HEK293 (cell line): Measurements from ENCODE around the gene NAV2.

Experiments
- CTCF ChIA-PET: fragments of 350-600 bp; formaldehyde crosslinking; extraction: SDS; loops from one replicate; lab custom pipeline; 2021; ENCODE audit warnings: antibody characterized with exemption; lab: Yijun Ruan, JAX
- POLR2A ChIA-PET: fragments of 300-600 bp; formaldehyde crosslinking; extraction: SDS; loops from one replicate; lab custom pipeline; 2020; ENCODE audit warnings: antibody characterized with exemption, inconsistent platforms; lab: Yijun Ruan, JAX
- H3K27ac ChIP-seq: fragments of 200-500 bp; sonication (Bioruptor generic); 2 replicates; pipeline ENCODE4 v1.5.1; 2014; ENCODE audit warnings: low read depth, low read length, control low read depth, inconsistent platforms; ENCODE audit errors: extremely low read depth
- H3K36me3 ChIP-seq, 2 experiments: fragments of 200-500 bp in 1 of 2; sonication (Bioruptor generic) in 1 of 2; 1 replicate in 1 of 2; 2 replicates in 1 of 2; pipeline ENCODE4 v1.5.1; 2014 to 2017; ENCODE audit warnings: inconsistent platforms in 2 of 2, low read length in 2 of 2; ENCODE audit not compliant: control insufficient read depth in 2 of 2, insufficient read depth in 1 of 2
- H3K4me1 ChIP-seq: fragments of 200-500 bp; sonication (Bioruptor generic); 2 replicates; pipeline ENCODE4 v1.5.1; 2014; ENCODE audit warnings: mild to moderate bottlenecking, low read length, inconsistent platforms; ENCODE audit not compliant: control insufficient read depth, insufficient read depth
- H3K4me3 ChIP-seq: 2 replicates; pipeline ENCODE4 v1.5.1; 2011; ENCODE audit warnings: low read depth, mild to moderate bottlenecking, control low read depth, low read length, moderate library complexity
- H3K9me3 ChIP-seq: fragments of 200-500 bp; sonication (Bioruptor generic); 2 replicates; pipeline ENCODE4 v1.5.1; 2014; ENCODE audit warnings: low read depth, low read length, inconsistent platforms; ENCODE audit not compliant: control insufficient read depth, insufficient read depth
- FEZF1 ChIP-seq: fragments of 450-650 bp; formaldehyde crosslinking; IDR thresholded peaks from 2 replicates; pipeline ENCODE4 v1.5.1; 2016; ENCODE audit warnings: missing biosample characterization, missing genetic modification characterization
- HOXC10 ChIP-seq: sonication (generic); formaldehyde crosslinking; IDR thresholded peaks from 2 replicates; pipeline ENCODE4 v1.8.1; 2023; ENCODE audit warnings: mild to moderate bottlenecking, missing genetic modification reagents
- KLF9 ChIP-seq: fragments of 450-650 bp; formaldehyde crosslinking; IDR thresholded peaks from 2 replicates; pipeline ENCODE4 v1.5.1; 2016; ENCODE audit warnings: missing biosample characterization, missing genetic modification characterization, low read depth
- MYNN ChIP-seq: fragments of 450-650 bp; formaldehyde crosslinking; IDR thresholded peaks from 2 replicates; pipeline ENCODE4 v1.5.1; 2016; ENCODE audit warnings: missing biosample characterization, missing genetic modification characterization, borderline replicate concordance
- REPIN1 ChIP-seq: fragments of 450-650 bp; formaldehyde crosslinking; IDR thresholded peaks from 2 replicates; pipeline ENCODE4 v1.5.1; 2017; ENCODE audit warnings: missing biosample characterization, missing genetic modification characterization, low read depth
- WT1 ChIP-seq: fragments of 450-650 bp; formaldehyde crosslinking; IDR thresholded peaks from 2 replicates; pipeline ENCODE4 v1.5.1; 2016; ENCODE audit warnings: missing biosample characterization, missing genetic modification characterization
- ZFHX2 ChIP-seq: fragments of 450-650 bp; formaldehyde crosslinking; conservative IDR thresholded peaks from 2 replicates; pipeline ENCODE4 v1.5.1; 2016; ENCODE audit warnings: missing biosample characterization, missing genetic modification characterization
- ZIC2 ChIP-seq: fragments of 450-650 bp; formaldehyde crosslinking; IDR thresholded peaks from 2 replicates; pipeline ENCODE4 v1.5.1; 2016; ENCODE audit warnings: missing biosample characterization, missing genetic modification characterization
- ZNF175 ChIP-seq: fragments of 450-650 bp; formaldehyde crosslinking; IDR thresholded peaks from 2 replicates; pipeline ENCODE4 v1.5.1; 2016; ENCODE audit warnings: missing biosample characterization, missing genetic modification characterization
- ZNF560 ChIP-seq: fragments of 450-650 bp; formaldehyde crosslinking; IDR thresholded peaks from 2 replicates; pipeline ENCODE4 v1.5.1; 2017; ENCODE audit warnings: missing biosample characterization, missing genetic modification characterization, borderline replicate concordance
- ZNF623 ChIP-seq: fragments of 450-650 bp; formaldehyde crosslinking; IDR thresholded peaks from 2 replicates; pipeline ENCODE4 v1.5.1; 2016; ENCODE audit warnings: missing biosample characterization, missing genetic modification characterization
- ZNF837 ChIP-seq: fragments of 450-650 bp; formaldehyde crosslinking; IDR thresholded peaks from 2 replicates; pipeline ENCODE4 v1.5.1; 2016; ENCODE audit warnings: missing biosample characterization, missing genetic modification characterization
- TF ChIP-seq, protein P1 (sequence below): fragments of 450-650 bp; formaldehyde crosslinking; IDR thresholded peaks from 2 replicates; pipeline ENCODE4 v1.5.1; 2016; ENCODE audit warnings: missing biosample characterization, missing genetic modification characterization
- TF ChIP-seq, protein P2 (sequence below): fragments of 450-650 bp; formaldehyde crosslinking; IDR thresholded peaks from 2 replicates; pipeline ENCODE4 v1.5.1; 2016; ENCODE audit warnings: missing biosample characterization, missing genetic modification characterization

Gene NAV2

DNA sequence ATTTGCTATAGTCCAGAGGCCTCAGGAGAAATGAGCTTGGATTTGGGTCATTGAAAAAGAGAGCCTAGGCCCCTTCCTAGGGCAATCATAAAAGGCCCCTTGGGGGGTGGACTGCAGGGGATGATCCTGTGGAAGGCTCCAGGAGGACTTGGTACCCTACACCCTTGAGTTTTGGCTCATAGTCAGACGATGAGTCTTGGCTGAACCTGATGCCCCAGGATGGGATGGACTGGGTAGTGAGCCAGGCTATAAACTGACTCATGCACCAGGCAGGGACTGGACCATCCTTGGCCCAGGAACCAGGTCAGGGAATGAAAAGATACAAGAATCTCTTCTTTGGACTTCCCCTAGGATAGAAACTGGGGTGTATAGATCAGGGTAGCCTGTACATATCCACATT, 54.2 kb downstream of the NAV2 start:
- Histone ChIP-seq H3K4me3 (no peak overlapping the region), H3K9me3 (no peaks in the 10 kb centered on the region), H3K4me1 (peaks cover 7% of the 10 kb centered on the region; the same call in 1 of the 2 replicates), H3K36me3 (no peaks in the 10 kb centered on the region), H3K27ac (no peak overlapping the region)
- ChIA-PET POLR2A (interaction anchor here (0.8 kb wide), 1 partner anchor 11 kb away, joined by 3 read pairs; no protein-coding TSS in a partner anchor), CTCF (interaction anchor here (0.7 to 1.0 kb wide), 4 partner anchors 25 to 443 kb away, joined by 3 to 4 read pairs (median 3); no protein-coding TSS in a partner anchor)
- TF ChIP-seq, protein P1, sequence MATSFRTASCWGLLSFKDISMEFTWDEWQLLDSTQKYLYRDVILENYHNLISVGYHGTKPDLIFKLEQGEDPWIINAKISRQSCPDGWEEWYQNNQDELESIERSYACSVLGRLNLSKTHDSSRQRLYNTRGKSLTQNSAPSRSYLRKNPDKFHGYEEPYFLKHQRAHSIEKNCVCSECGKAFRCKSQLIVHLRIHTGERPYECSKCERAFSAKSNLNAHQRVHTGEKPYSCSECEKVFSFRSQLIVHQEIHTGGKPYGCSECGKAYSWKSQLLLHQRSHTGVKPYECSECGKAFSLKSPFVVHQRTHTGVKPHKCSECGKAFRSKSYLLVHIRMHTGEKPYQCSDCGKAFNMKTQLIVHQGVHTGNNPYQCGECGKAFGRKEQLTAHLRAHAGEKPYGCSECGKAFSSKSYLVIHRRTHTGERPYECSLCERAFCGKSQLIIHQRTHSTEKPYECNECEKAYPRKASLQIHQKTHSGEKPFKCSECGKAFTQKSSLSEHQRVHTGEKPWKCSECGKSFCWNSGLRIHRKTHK = no peak
- TF ChIP-seq ZNF175 (tag by site-specific recombination) = no peak
- no peak for TF ChIP-seq ZNF623 (tag by site-specific recombination)
- TF ChIP-seq ZNF560 (tag by site-specific recombination) = no peak
- TF ChIP-seq ZFHX2 (tag by site-specific recombination) = no peak

DNA sequence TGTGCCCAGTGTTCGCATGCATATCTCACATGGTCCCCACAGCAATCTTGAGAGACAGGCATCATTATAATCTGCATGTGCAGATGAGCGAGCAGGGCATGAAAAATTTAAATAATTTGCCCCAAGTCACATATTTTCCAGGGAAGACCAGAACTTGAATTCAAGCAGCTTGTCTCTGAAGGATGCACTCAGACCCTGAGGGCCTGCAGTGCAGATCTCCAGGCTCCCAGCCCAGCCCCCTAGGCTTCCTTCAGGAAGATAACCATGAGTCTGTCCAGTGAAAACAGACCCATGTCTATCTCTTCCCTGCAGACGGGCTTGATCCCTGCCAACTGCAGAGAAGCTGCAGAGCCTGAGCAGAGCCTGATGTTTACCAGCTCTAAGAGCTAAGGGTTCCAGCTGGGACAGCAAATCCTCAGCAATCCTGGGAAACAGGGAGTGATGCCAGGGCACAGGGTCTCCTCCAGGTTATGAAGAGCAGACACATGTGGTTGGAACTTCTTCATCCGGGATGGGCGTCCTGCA, 55.1 kb downstream of the NAV2 start:
- no peak overlapping the region for H3K27ac ChIP-seq
- H3K4me3 ChIP-seq = no peak overlapping the region
- no peaks in the 10 kb centered on the region for H3K36me3 ChIP-seq
- ChIA-PET CTCF (no interaction called here), POLR2A (no interaction called here)
- no peaks in the 10 kb centered on the region for H3K9me3 ChIP-seq
- TF ChIP-seq HOXC10 = no peak
- no peak for TF ChIP-seq ZIC2 (tag by site-specific recombination)
- TF ChIP-seq, protein P2, sequence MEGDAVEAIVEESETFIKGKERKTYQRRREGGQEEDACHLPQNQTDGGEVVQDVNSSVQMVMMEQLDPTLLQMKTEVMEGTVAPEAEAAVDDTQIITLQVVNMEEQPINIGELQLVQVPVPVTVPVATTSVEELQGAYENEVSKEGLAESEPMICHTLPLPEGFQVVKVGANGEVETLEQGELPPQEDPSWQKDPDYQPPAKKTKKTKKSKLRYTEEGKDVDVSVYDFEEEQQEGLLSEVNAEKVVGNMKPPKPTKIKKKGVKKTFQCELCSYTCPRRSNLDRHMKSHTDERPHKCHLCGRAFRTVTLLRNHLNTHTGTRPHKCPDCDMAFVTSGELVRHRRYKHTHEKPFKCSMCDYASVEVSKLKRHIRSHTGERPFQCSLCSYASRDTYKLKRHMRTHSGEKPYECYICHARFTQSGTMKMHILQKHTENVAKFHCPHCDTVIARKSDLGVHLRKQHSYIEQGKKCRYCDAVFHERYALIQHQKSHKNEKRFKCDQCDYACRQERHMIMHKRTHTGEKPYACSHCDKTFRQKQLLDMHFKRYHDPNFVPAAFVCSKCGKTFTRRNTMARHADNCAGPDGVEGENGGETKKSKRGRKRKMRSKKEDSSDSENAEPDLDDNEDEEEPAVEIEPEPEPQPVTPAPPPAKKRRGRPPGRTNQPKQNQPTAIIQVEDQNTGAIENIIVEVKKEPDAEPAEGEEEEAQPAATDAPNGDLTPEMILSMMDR (tag by site-specific recombination) = no peak
- TF ChIP-seq REPIN1 (tag by site-specific recombination) = no peak
- no peak for TF ChIP-seq ZNF175 (tag by site-specific recombination)
- peaks cover 7% of the 10 kb centered on the region; the same call in 1 of the 2 replicates for H3K4me1 ChIP-seq

DNA sequence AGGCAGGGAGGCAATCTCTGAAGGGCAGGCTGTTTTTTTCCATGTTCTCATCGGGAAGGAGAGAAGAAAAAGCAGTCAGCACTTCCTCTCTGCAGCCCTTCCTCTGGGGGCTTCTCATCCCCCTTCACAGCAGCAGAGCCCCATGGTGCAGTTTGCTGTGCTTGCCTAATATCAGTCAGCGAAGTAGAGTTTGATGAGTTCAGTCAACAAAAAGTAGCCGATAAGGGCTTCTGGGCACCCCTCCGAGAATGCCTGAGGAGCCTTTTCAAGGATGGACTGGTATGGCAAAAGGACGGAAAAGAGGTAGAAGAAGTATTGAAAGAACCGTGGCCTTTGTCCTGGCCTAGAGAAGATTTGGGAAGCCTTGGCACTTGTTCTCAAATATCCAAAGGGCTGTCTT, 55.6 kb downstream of the NAV2 start:
- Histone ChIP-seq H3K27ac (no peak overlapping the region), H3K9me3 (no peaks in the 10 kb centered on the region), H3K4me3 (no peak overlapping the region), H3K36me3 (no peaks in the 10 kb centered on the region), H3K4me1 (peaks cover 7% of the 10 kb centered on the region; the same call in 1 of the 2 replicates)
- no peak for TF ChIP-seq MYNN (tag by site-specific recombination)
- CTCF ChIA-PET = no interaction called here
- POLR2A ChIA-PET = interaction anchor here (1.1 kb wide), 1 partner anchor 9 kb away, joined by 3 read pairs; no protein-coding TSS in a partner anchor

DNA sequence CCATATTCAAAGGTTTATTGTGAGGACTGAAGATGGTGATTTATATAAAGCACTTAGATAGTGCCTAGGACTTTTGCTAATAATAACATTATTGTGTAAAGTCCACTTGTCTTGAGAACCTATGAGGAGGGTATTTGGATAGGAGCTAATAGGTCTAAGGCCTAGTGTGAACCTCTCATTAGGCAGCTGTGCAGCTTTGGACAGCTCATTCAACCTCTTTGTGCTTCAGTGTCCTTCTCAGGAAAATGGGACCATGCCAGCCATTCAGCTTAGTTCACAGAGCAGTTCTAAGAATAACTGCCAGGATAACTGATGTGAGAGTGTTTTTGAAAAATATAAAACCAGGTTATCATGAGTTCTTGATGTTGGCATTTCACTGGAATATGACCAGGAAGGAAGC, 56.2 kb downstream of the NAV2 start:
- ChIA-PET CTCF (interaction anchor here (0.6 to 0.9 kb wide), 2 partner anchors 15 to 30 kb away, joined by 3 to 4 read pairs; no protein-coding TSS in a partner anchor), POLR2A (interaction anchor here (1.1 kb wide), 1 partner anchor 8 kb away, joined by 3 read pairs; no protein-coding TSS in a partner anchor)
- H3K27ac ChIP-seq = no peak overlapping the region
- H3K4me1 ChIP-seq = peaks cover 7% of the 10 kb centered on the region; the same call in 1 of the 2 replicates
- no peaks in the 10 kb centered on the region for H3K36me3 ChIP-seq
- no peaks in the 10 kb centered on the region for H3K9me3 ChIP-seq
- no peak overlapping the region for H3K4me3 ChIP-seq
- TF ChIP-seq KLF9 (tag by site-specific recombination) (no peak), ZNF837 (tag by site-specific recombination) (no peak), FEZF1 (no peak), WT1 (tag by site-specific recombination) (no peak)
